Prostate gland (tissue), 2 donors: Measurements from ENCODE around the gene ZNF862. TPM values are rescaled to one million over a fixed set of nuclear protein-coding genes. Genes with fewer than 3 reads are reported as not detected.

Source experiments
- DNase-seq: peaks from one replicate; pipeline ENCODE4 v3.0.0-alpha.2; 2019; ENCODE audit warnings: low spot score
- H3K27ac ChIP-seq, 2 donors: fragments of 200-600 bp; sonication (generic); 2 replicates each; pipeline ENCODE4 v1.5.1; 2017 to 2019
- H3K27me3 ChIP-seq: fragments of 200-600 bp; sonication (generic); replicated peaks from 2 replicates; pipeline ENCODE4 v1.5.1; 2019; ENCODE audit not compliant: insufficient read depth
- H3K36me3 ChIP-seq, 2 donors: fragments of 200-600 bp; sonication (generic); 1 replicate in 1 of 2; 2 replicates in 1 of 2; pipeline versions ENCODE4 v1.5.1 to v1.8.1; 2017 to 2019
- H3K4me1 ChIP-seq: fragments of 200-600 bp; sonication (generic); replicated peaks from 2 replicates; pipeline ENCODE4 v1.5.1; 2019
- H3K4me3 ChIP-seq, 2 donors: fragments of 200-600 bp; sonication (generic); 2 replicates each; pipeline ENCODE4 v1.5.1; 2017 to 2019
- H3K9me3 ChIP-seq: fragments of 200-600 bp; sonication (generic); 2 replicates; pipeline ENCODE4 v1.5.1; 2017
- POLR2A ChIP-seq: fragments of 450-650 bp; IDR thresholded peaks from one replicate; pipeline ENCODE4 v1.6.1; 2016; ENCODE audit warnings: antibody characterized with exemption, mild to moderate bottlenecking
- POLR2AphosphoS5 ChIP-seq: sonication (generic); formaldehyde crosslinking; IDR thresholded peaks from one replicate; pipeline ENCODE4 v1.6.1; 2017; ENCODE audit warnings: antibody characterized with exemption
- WGBS: methylation state at CpG from one replicate; pipeline ENCODE4 v1.1.5; 2018; 5-methylcytosine and 5-hydroxymethylcytosine counted together
- intact Hi-C: fragments of 100-400 bp; cut with DNase I; formaldehyde crosslinking; loops from one replicate; pipeline ENCODE4 v1.14.2; 2022
- total RNA-seq, 2 donors: library from RNA; depleted of rRNA; stranded (reverse); fragments of >200 nt; gene quantifications; one replicate each; pipeline ENCODE4 v1.1.0, GENCODE V29; 2016
- TF ChIP-seq, protein P1 (sequence below), 4 experiments: fragments of 200-600 bp in 2 of 4; fragments of 450-650 bp in 2 of 4; sonication (generic) in 2 of 4; IDR thresholded peaks; 1 replicate in 3 of 4; 2 replicates in 1 of 4; pipeline ENCODE4 v1.5.1; 2016 to 2019; ENCODE audit warnings: antibody characterized with exemption in 4 of 4, mild to moderate bottlenecking in 2 of 4, moderate library complexity in 2 of 4

Gene ZNF862
- total RNA-seq, 2 donors from 2014 or later: 19.8 to 25.4 TPM

GRCh38 chr7:149867762-149868622, 29.8 kb downstream of the ZNF862 start:
- DNase-seq: no peak
- no peaks in the 10 kb centered on the region for H3K27me3 ChIP-seq
- H3K36me3 ChIP-seq: peaks cover 5% of the 10 kb centered on the region in 2 donors
- TF ChIP-seq POLR2AphosphoS5: no peak
- no peak for TF ChIP-seq POLR2A
- TF ChIP-seq, protein P1, sequence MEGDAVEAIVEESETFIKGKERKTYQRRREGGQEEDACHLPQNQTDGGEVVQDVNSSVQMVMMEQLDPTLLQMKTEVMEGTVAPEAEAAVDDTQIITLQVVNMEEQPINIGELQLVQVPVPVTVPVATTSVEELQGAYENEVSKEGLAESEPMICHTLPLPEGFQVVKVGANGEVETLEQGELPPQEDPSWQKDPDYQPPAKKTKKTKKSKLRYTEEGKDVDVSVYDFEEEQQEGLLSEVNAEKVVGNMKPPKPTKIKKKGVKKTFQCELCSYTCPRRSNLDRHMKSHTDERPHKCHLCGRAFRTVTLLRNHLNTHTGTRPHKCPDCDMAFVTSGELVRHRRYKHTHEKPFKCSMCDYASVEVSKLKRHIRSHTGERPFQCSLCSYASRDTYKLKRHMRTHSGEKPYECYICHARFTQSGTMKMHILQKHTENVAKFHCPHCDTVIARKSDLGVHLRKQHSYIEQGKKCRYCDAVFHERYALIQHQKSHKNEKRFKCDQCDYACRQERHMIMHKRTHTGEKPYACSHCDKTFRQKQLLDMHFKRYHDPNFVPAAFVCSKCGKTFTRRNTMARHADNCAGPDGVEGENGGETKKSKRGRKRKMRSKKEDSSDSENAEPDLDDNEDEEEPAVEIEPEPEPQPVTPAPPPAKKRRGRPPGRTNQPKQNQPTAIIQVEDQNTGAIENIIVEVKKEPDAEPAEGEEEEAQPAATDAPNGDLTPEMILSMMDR (IDR thresholded peaks at IDR 0.05): no peak
- no peaks in the 10 kb centered on the region for H3K9me3 ChIP-seq
- intact Hi-C loops: no loop called here
- 91% methylated on average over 25 of the region's 25 CpGs for WGBS
- H3K27ac ChIP-seq: no peak overlapping the region
- peaks cover 4% of the 10 kb centered on the region for H3K4me1 ChIP-seq
- no peak overlapping the region for H3K4me3 ChIP-seq

DNA sequence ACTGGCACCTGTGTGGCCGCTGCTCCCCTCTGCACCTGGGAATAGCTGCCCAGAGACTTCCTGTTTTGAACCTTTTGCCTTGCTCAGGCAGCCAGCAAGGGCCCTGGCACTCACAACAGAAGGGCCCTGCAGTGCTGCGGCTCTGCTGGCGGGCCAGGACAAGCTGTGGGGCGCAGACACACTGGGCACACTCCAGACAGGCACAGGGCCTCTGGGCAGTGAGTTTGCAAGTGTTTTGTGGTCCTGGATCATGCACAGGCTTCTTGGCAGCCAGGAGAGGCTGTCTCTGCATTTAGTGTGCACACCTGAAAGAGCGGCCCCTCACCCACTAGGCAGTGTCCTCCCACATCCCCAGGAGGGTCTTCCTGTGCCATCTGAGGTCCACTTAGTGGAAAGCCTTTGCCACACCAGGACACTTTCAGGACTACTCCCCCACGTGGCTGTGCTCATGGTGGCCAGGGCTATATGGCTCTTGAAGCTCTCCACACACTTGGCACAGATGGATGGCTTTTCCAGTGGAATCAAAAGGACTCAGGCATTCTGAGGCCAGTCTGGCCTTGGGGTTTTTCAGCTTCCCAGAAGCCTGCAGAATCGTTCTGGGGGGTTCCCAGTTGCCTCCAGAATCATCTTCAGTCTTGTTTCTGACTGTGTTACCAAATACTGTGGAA, 30.6 kb downstream of the ZNF862 start:
- H3K4me3 ChIP-seq: no peak overlapping the region
- H3K4me1 ChIP-seq: peaks cover 4% of the 10 kb centered on the region
- TF ChIP-seq, protein P1 (IDR thresholded peaks at IDR 0.05): no peak
- no peak for TF ChIP-seq POLR2AphosphoS5
- TF ChIP-seq POLR2A: no peak
- no peak for DNase-seq
- 63% methylated on average over 7 of the region's 7 CpGs for WGBS
- peaks cover 5% of the 10 kb centered on the region in 2 donors for H3K36me3 ChIP-seq
- no peak overlapping the region for H3K27ac ChIP-seq
- intact Hi-C loops: no loop called here
- H3K27me3 ChIP-seq: no peaks in the 10 kb centered on the region
- H3K9me3 ChIP-seq: no peaks in the 10 kb centered on the region

- Histone ChIP-seq H3K36me3 (peaks cover 5% of the 10 kb centered on the region in 2 donors), H3K4me3 (no peak overlapping the region), H3K27me3 (no peaks in the 10 kb centered on the region), H3K4me1 (peaks cover 4% of the 10 kb centered on the region), H3K9me3 (no peaks in the 10 kb centered on the region), H3K27ac (no peak overlapping the region)
- WGBS: 94% methylated on average over 5 of the region's 5 CpGs
- TF ChIP-seq POLR2AphosphoS5 (no peak), POLR2A (no peak)
- TF ChIP-seq, protein P1 (IDR thresholded peaks at IDR 0.05): no peak
- no peak for DNase-seq
- intact Hi-C loops: no loop called here
These were observed 31.1 kb downstream of the ZNF862 start for GRCh38 chr7:149869291-149869650.

- intact Hi-C loops: no loop called here
- Histone ChIP-seq H3K4me3 (no peak overlapping the region), H3K9me3 (no peaks in the 10 kb centered on the region), H3K27ac (no peak overlapping the region), H3K27me3 (no peaks in the 10 kb centered on the region), H3K36me3 (peaks cover 0 to 5% of the 10 kb centered on the region in 2 donors), H3K4me1 (peaks cover 4% of the 10 kb centered on the region)
- DNase-seq: no peak
- no peak for TF ChIP-seq POLR2AphosphoS5
- no peak for TF ChIP-seq POLR2A
- TF ChIP-seq, protein P1 (IDR thresholded peaks at IDR 0.05): no peak
- WGBS: 89% methylated on average over 6 of the region's 6 CpGs
These were observed 31.7 kb downstream of the ZNF862 start for GRCh38 chr7:149869867-149870266.
